ENCODE data around the gene PI16. TPM values are rescaled to one million over a fixed set of nuclear protein-coding genes. Genes with fewer than 3 reads are reported as not detected.
A peak's percentile ranks its signal among the peaks of the same experiment; 100 is the strongest.

PI16 gene
- total RNA-seq, 1 donor from 2014 or later, result 4.1 TPM

- intact Hi-C loops (cut with micrococcal nuclease), result no loop called here
- no peak for ATAC-seq
- DNase-seq, result no peak
These were observed 642 bp upstream of the PI16 start for GRCh38 chr6:36953931-36954261.

GRCh38 chr6:36955136-36955535 is 598 bp downstream of the PI16 start:
- intact Hi-C loops (cut with micrococcal nuclease), result no loop called here
- DNase-seq (no peak), ATAC-seq (no peak)

- no peak for DNase-seq
These were observed 1.3 kb downstream of the PI16 start for GRCh38 chr6:36955671-36956445.

GRCh38 chr6:36956446-36956820 is 1.9 kb downstream of the PI16 start:
- ATAC-seq (no peak), DNase-seq (no peak)
- intact Hi-C loops (cut with micrococcal nuclease), result no loop called here

More at GRCh38 chr6:36955671-36956445, 1.3 kb downstream of the PI16 start:
- peak; percentile 7 for ATAC-seq
- intact Hi-C loops (cut with micrococcal nuclease), result no loop called here

GRCh38 chr6:36957773-36958271 is 3.3 kb downstream of the PI16 start:
- ATAC-seq (peak; percentile 23), DNase-seq (no peak)
- intact Hi-C loops (cut with micrococcal nuclease), result no loop called here

GRCh38 chr6:36958775-36959554 is 4.4 kb downstream of the PI16 start:
- intact Hi-C loops (cut with micrococcal nuclease), result no loop called here
- no peak for DNase-seq
- ATAC-seq, result no peak

GRCh38 chr6:36959555-36960250 is 5.2 kb downstream of the PI16 start:
- intact Hi-C loops (cut with micrococcal nuclease), result no loop called here
- ATAC-seq, result no peak
- no peak for DNase-seq

- ATAC-seq, result no peak
- intact Hi-C loops (cut with micrococcal nuclease), result no loop called here
- DNase-seq, result no peak
These were observed 7.2 kb downstream of the PI16 start for GRCh38 chr6:36961441-36962435.

GRCh38 chr6:36962874-36963273 is 8.3 kb downstream of the PI16 start:
- peak; percentile 18 for ATAC-seq
- intact Hi-C loops (cut with micrococcal nuclease), result no loop called here
- DNase-seq, result peak; percentile 75

- ATAC-seq (peak; percentile 52), DNase-seq (peak; percentile 75)
- intact Hi-C loops (cut with micrococcal nuclease), result no loop called here
These were observed 9.1 kb downstream of the PI16 start for GRCh38 chr6:36963451-36964290.

- ATAC-seq, result no peak
- intact Hi-C loops (cut with micrococcal nuclease), result no loop called here
- DNase-seq, result no peak
These were observed 9.8 kb downstream of the PI16 start for GRCh38 chr6:36964349-36964748.

GRCh38 chr6:36964908-36965307 is 10.4 kb downstream of the PI16 start:
- intact Hi-C loops (cut with micrococcal nuclease), result no loop called here

GRCh38 chr6:36967301-36967700 is 12.8 kb downstream of the PI16 start:
- peak; percentile 18 for ATAC-seq
- intact Hi-C loops (cut with micrococcal nuclease), result no loop called here
- no peak for DNase-seq

More at GRCh38 chr6:36964908-36965307, 10.4 kb downstream of the PI16 start:
- ATAC-seq (no peak), DNase-seq (no peak)

GRCh38 chr6:36967757-36968156 is 13.2 kb downstream of the PI16 start:
- no peak for ATAC-seq

GRCh38 chr6:36968266-36968977 is 13.9 kb downstream of the PI16 start:
- peak; percentile 5 for ATAC-seq
- intact Hi-C loops (cut with micrococcal nuclease), result no loop called here
- peak; percentile 77 for DNase-seq

More at GRCh38 chr6:36967757-36968156, 13.2 kb downstream of the PI16 start:
- intact Hi-C loops (cut with micrococcal nuclease), result no loop called here
- no peak for DNase-seq

- peak; percentile 73 for DNase-seq
- intact Hi-C loops (cut with micrococcal nuclease), result no loop called here
- ATAC-seq, result peak; percentile 43
These were observed 14.7 kb downstream of the PI16 start for GRCh38 chr6:36969240-36969691.
